ENCODE data around the gene OLFML3. TPM values are rescaled to one million over a fixed set of nuclear protein-coding genes. Genes with fewer than 3 reads are reported as not detected.
A peak's percentile ranks its signal among the peaks of the same experiment; 100 is the strongest.

Gene OLFML3
- total RNA-seq, 1 donor: 135 TPM

- no peak for TF ChIP-seq CTCF (IDR thresholded peaks at IDR 0.05; ENCODE audit: insufficient read depth, low read length)
- no peak overlapping the region for H3K4me3 ChIP-seq (ENCODE audit: low read depth, low read length)
- DNase-seq (ENCODE audit: low read depth): no peak
Measured at GRCh38 chr1:113972954-113973353, 6.3 kb upstream of the OLFML3 start.

GRCh38 chr1:113975211-113975895, 3.9 kb upstream of the OLFML3 start:
- peak; percentile 37 for DNase-seq (ENCODE audit: low read depth)

GRCh38 chr1:113976609-113977278, 2.5 kb upstream of the OLFML3 start:
- peak; percentile 92 for TF ChIP-seq CTCF (IDR thresholded peaks at IDR 0.05; ENCODE audit: insufficient read depth, low read length)
- H3K4me3 ChIP-seq (ENCODE audit: low read depth, low read length): no peak overlapping the region
- DNase-seq (ENCODE audit: low read depth): peak; percentile 75

More at GRCh38 chr1:113975211-113975895, 3.9 kb upstream of the OLFML3 start:
- no peak overlapping the region for H3K4me3 ChIP-seq (ENCODE audit: low read depth, low read length)
- no peak for TF ChIP-seq CTCF (IDR thresholded peaks at IDR 0.05; ENCODE audit: insufficient read depth, low read length)

GRCh38 chr1:113977906-113978305, 1.4 kb upstream of the OLFML3 start:
- no peak for DNase-seq (ENCODE audit: low read depth)
- no peak for TF ChIP-seq CTCF (IDR thresholded peaks at IDR 0.05; ENCODE audit: insufficient read depth, low read length)
- H3K4me3 ChIP-seq (ENCODE audit: low read depth, low read length): no peak overlapping the region

- no peak for TF ChIP-seq CTCF (IDR thresholded peaks at IDR 0.05; ENCODE audit: insufficient read depth, low read length)
- H3K4me3 ChIP-seq (ENCODE audit: low read depth, low read length): peak overlapping the region; percentile 76
- peak; percentile 73 for DNase-seq (ENCODE audit: low read depth)
Measured at GRCh38 chr1:113980110-113980509, 836 bp downstream of the OLFML3 start.

GRCh38 chr1:113981962-113982931, 3.0 kb downstream of the OLFML3 start:
- DNase-seq (ENCODE audit: low read depth): peak; percentile 90
- no peak for TF ChIP-seq CTCF (IDR thresholded peaks at IDR 0.05; ENCODE audit: insufficient read depth, low read length)
- peak overlapping the region; percentile 76 for H3K4me3 ChIP-seq (ENCODE audit: low read depth, low read length)

Data from fibroblast of the aortic adventitia (primary cell).